Activated CD4-positive, alpha-beta T cell treated with anti-CD3 and anti-CD28 coated beads, Interleukin-2, amount 10 ng/mL, durations not matched to agents 24 days and 14 days (primary cell): ENCODE data around the gene TSPY8. TPM values are rescaled to one million over a fixed set of nuclear protein-coding genes. Genes with fewer than 3 reads are reported as not detected.
A peak's percentile ranks its signal among the peaks of the same experiment; 100 is the strongest.
"Not testable (repeated sequence)": the region's sequence is repeated elsewhere in the genome, so short reads cannot be mapped to it uniquely, and the experiment has no call there.

Experiments used
- DNase-seq: peaks from one replicate; pipeline ENCODE4 v3.0.0; 2022
- H3K27ac Mint-ChIP-seq: one replicate; pipeline ENCODE4 v1.8.0; 2022; ENCODE audit warnings: mild to moderate bottlenecking, mixed read lengths
- H3K27me3 Mint-ChIP-seq: one replicate; pipeline ENCODE4 v1.8.0; 2022; ENCODE audit warnings: mixed read lengths
- H3K36me3 Mint-ChIP-seq: one replicate; pipeline ENCODE4 v1.8.0; 2022; ENCODE audit warnings: low read depth, mild to moderate bottlenecking, mixed read lengths
- H3K4me1 Mint-ChIP-seq: one replicate; pipeline ENCODE4 v1.8.0; 2021; ENCODE audit warnings: mixed read lengths
- H3K4me3 Mint-ChIP-seq: one replicate; pipeline ENCODE4 v1.8.0; 2022; ENCODE audit warnings: mild to moderate bottlenecking, moderate library complexity, mixed read lengths
- H3K9me3 Mint-ChIP-seq: one replicate; pipeline ENCODE4 v1.8.0; 2021; ENCODE audit warnings: mixed read lengths
- intact Hi-C: fragments of 100-400 bp; cut with micrococcal nuclease; formaldehyde crosslinking; loops from one replicate; pipeline ENCODE4 v1.15.1; 2023
- total RNA-seq: library from RNA; stranded (reverse); gene quantifications from 2 replicates; pipeline ENCODE4 v1.2.3, GENCODE V29; 2022

TSPY8 gene, protein sequence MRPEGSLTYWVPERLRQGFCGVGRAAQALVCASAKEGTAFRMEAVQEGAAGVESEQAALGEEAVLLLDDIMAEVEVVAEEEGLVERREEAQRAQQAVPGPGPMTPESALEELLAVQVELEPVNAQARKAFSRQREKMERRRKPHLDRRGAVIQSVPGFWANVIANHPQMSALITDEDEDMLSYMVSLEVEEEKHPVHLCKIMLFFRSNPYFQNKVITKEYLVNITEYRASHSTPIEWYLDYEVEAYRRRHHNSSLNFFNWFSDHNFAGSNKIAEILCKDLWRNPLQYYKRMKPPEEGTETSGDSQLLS
- not detected in 2 replicates for total RNA-seq

DNA sequence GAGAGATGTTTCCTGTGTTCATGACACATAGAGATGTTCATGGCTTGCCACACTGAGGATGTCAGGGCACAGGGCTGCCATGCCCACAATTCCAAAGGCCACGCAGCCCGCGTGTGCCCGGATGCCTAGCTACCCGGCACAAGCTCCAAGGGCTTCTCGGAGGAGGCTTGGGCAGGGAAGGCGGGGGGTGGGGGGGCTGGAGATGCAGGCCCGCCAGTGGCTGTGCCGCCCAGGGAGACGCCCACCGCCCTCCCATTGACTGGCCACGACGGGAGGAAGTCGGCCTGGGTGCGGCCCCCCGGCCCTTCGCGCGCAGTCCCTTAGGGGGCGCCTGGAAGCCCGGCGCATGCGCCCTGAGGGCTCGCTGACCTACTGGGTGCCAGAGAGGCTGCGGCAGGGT, at the start of gene TSPY8:
Gene TSPY8, plus strand, starts transcription at position 301 of the 400 bp plus-strand sequence. Its CDS starts 46 bp downstream, at position 347.
- H3K27me3 Mint-ChIP-seq, H3K4me3 Mint-ChIP-seq, H3K36me3 Mint-ChIP-seq, DNase-seq, intact Hi-C loops, H3K4me1 Mint-ChIP-seq, H3K27ac Mint-ChIP-seq, H3K9me3 Mint-ChIP-seq: not testable (repeated sequence)

DNA sequence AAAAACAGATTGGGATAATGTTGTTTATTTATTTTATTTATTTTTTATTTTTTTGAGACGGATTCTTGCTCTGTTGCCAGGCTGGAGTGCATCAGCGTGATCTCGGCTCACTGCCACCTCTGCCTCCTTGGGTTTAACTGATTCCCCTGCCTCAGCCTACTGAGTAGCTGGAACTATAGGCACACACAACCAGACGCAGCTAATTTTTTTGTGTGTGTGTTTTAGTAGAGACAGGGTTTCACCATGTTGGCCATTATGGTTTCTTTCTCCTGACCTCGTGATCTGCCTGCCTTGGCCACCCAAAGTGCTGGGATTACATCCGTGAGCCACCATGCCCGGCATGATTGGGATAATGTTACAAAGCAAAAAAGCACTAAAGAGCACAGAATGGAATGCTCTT, 36.6 kb upstream of the TSPY8 start:
- no peaks in the 10 kb centered on the region for H3K4me1 Mint-ChIP-seq
- intact Hi-C loops = no loop called here
- no peak overlapping the region for H3K4me3 Mint-ChIP-seq
- DNase-seq = no peak
- no peak overlapping the region for H3K27ac Mint-ChIP-seq
- H3K36me3 Mint-ChIP-seq = no peaks in the 10 kb centered on the region
- H3K27me3 Mint-ChIP-seq = no peaks in the 10 kb centered on the region
- H3K9me3 Mint-ChIP-seq = no peaks in the 10 kb centered on the region

DNA sequence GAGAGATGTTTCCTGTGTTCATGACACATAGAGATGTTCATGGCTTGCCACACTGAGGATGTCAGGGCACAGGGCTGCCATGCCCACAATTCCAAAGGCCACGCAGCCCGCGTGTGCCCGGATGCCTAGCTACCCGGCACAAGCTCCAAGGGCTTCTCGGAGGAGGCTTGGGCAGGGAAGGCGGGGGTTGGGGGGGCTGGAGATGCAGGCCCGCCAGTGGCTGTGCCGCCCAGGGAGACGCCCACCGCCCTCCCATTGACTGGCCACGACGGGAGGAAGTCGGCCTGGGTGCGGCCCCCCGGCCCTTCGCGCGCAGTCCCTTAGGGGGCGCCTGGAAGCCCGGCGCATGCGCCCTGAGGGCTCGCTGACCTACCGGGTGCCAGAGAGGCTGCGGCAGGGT, 20.4 kb upstream of the TSPY8 start, which contains the start of gene TSPY4:
Gene TSPY4, plus strand, starts transcription at position 301 of the 400 bp plus-strand sequence. Its CDS starts 46 bp downstream, at position 347.
- H3K4me3 Mint-ChIP-seq, H3K27ac Mint-ChIP-seq, H3K27me3 Mint-ChIP-seq, H3K9me3 Mint-ChIP-seq, DNase-seq, H3K36me3 Mint-ChIP-seq, H3K4me1 Mint-ChIP-seq, intact Hi-C loops: not testable (repeated sequence)

DNA sequence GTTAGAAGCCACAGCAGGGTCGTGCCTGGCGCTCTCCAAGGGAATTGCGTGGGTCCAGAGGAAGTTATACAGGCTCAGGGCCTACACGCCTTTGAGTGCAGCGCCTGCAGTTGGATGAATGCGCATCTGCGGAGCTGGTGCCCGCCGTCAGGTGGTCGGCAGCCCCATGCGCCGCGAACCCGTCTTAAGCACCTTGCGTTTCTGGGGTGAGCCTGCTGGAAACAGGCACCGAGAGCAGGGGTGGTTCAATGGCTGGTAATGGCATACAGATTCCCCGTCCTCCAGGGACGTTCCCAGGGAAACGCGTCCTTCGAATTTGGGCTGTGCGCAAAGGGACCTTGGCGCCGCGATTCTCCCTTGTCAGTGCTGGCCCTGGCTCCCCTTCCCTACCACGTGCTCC, 38.9 kb downstream of the TSPY8 start:
- DNase-seq = peak; percentile 48
- H3K9me3 Mint-ChIP-seq, H3K36me3 Mint-ChIP-seq, H3K27ac Mint-ChIP-seq, H3K4me3 Mint-ChIP-seq, H3K27me3 Mint-ChIP-seq, H3K4me1 Mint-ChIP-seq, intact Hi-C loops: not testable (repeated sequence)

DNA sequence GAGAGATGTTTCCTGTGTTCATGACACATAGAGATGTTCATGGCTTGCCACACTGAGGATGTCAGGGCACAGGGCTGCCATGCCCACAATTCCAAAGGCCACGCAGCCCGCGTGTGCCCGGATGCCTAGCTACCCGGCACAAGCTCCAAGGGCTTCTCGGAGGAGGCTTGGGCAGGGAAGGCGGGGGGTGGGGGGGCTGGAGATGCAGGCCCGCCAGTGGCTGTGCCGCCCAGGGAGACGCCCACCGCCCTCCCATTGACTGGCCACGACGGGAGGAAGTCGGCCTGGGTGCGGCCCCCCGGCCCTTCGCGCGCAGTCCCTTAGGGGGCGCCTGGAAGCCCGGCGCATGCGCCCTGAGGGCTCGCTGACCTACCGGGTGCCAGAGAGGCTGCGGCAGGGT, 40.5 kb downstream of the TSPY8 start, which contains the start of gene TSPY3:
Gene TSPY3, plus strand, starts transcription at position 301 of the 400 bp plus-strand sequence. Its CDS starts 46 bp downstream, at position 347.
- H3K4me1 Mint-ChIP-seq, H3K27me3 Mint-ChIP-seq: not testable (repeated sequence)

More for the DNA sequence above, 40.5 kb downstream of the TSPY8 start, which contains the start of gene TSPY3:
- intact Hi-C loops, H3K27ac Mint-ChIP-seq, H3K36me3 Mint-ChIP-seq, H3K4me3 Mint-ChIP-seq, H3K9me3 Mint-ChIP-seq, DNase-seq: not testable (repeated sequence)

Other genes with a start within 250 kb of the TSPY8 start
- not detected in 2 replicates for gene TSPY4, start 20.3 kb upstream of the TSPY8 start, total RNA-seq
- gene TSPY3, start 40.6 kb downstream of the TSPY8 start, total RNA-seq = not detected in 2 replicates
- not detected in 2 replicates for gene TSPY1, start 109.2 kb downstream of the TSPY8 start, total RNA-seq
- gene TSPY9, start 129.5 kb downstream of the TSPY8 start, total RNA-seq = not detected in 2 replicates
- gene TSPY10, start 170.1 kb downstream of the TSPY8 start, total RNA-seq = not detected in 2 replicates